ENCODE data around the gene CEACAM5. TPM values are rescaled to one million over a fixed set of nuclear protein-coding genes. Genes with fewer than 3 reads are reported as not detected.
A peak's percentile ranks its signal among the peaks of the same experiment; 100 is the strongest.

CEACAM5 gene
- polyA plus RNA-seq, 1 experiment = not detected

DNA sequence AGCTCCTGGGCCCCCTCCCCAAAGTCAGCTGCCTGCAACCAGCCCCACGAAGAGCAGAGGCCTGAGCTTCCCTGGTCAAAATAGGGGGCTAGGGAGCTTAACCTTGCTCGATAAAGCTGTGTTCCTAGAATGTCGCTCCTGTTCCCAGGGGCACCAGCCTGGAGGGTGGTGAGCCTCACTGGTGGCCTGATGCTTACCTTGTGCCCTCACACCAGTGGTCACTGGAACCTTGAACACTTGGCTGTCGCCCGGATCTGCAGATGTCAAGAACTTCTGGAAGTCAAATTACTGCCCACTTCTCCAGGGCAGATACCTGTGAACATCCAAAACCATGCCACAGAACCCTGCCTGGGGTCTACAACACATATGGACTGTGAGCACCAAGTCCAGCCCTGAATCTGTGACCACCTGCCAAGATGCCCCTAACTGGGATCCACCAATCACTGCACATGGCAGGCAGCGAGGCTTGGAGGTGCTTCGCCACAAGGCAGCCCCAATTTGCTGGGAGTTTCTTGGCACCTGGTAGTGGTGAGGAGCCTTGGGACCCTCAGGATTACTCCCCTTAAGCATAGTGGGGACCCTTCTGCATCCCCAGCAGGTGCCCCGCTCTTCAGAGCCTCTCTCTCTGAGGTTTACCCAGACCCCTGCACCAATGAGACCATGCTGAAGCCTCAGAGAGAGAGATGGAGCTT is 4.7 kb upstream of the CEACAM5 start:
- ChIA-PET CTCF (no interaction called here), POLR2A (no interaction called here)
- Histone ChIP-seq H3K9me3 (ENCODE audit: control insufficient read depth, insufficient read depth, low read length) (no peaks in the 10 kb centered on the region), H3K27me3 (ENCODE audit: control insufficient read depth, insufficient read depth, low read length) (no peaks in the 10 kb centered on the region), H3K4me3 (ENCODE audit: low read depth, low read length) (no peak overlapping the region), H3K27ac (ENCODE audit: low read depth, low read length) (no peak overlapping the region)
- TF ChIP-seq, protein P1, sequence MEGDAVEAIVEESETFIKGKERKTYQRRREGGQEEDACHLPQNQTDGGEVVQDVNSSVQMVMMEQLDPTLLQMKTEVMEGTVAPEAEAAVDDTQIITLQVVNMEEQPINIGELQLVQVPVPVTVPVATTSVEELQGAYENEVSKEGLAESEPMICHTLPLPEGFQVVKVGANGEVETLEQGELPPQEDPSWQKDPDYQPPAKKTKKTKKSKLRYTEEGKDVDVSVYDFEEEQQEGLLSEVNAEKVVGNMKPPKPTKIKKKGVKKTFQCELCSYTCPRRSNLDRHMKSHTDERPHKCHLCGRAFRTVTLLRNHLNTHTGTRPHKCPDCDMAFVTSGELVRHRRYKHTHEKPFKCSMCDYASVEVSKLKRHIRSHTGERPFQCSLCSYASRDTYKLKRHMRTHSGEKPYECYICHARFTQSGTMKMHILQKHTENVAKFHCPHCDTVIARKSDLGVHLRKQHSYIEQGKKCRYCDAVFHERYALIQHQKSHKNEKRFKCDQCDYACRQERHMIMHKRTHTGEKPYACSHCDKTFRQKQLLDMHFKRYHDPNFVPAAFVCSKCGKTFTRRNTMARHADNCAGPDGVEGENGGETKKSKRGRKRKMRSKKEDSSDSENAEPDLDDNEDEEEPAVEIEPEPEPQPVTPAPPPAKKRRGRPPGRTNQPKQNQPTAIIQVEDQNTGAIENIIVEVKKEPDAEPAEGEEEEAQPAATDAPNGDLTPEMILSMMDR (IDR thresholded peaks at IDR 0.05; ENCODE audit: low read depth, low read length) = no peak
- no peak for DNase-seq (ENCODE audit: low read depth, low spot score)

DNA sequence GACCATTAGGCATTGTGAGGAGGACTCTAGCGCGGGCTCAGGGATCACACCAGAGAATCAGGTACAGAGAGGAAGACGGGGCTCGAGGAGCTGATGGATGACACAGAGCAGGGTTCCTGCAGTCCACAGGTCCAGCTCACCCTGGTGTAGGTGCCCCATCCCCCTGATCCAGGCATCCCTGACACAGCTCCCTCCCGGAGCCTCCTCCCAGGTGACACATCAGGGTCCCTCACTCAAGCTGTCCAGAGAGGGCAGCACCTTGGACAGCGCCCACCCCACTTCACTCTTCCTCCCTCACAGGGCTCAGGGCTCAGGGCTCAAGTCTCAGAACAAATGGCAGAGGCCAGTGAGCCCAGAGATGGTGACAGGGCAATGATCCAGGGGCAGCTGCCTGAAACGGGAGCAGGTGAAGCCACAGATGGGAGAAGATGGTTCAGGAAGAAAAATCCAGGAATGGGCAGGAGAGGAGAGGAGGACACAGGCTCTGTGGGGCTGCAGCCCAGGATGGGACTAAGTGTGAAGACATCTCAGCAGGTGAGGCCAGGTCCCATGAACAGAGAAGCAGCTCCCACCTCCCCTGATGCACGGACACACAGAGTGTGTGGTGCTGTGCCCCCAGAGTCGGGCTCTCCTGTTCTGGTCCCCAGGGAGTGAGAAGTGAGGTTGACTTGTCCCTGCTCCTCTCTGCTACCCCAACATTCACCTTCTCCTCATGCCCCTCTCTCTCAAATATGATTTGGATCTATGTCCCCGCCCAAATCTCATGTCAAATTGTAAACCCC is 2.8 kb upstream of the CEACAM5 start:
- Histone ChIP-seq H3K4me3 (ENCODE audit: low read depth, low read length) (no peak overlapping the region), H3K27ac (ENCODE audit: low read depth, low read length) (no peak overlapping the region), H3K9me3 (ENCODE audit: control insufficient read depth, insufficient read depth, low read length) (no peaks in the 10 kb centered on the region), H3K27me3 (ENCODE audit: control insufficient read depth, insufficient read depth, low read length) (no peaks in the 10 kb centered on the region)
- TF ChIP-seq, protein P1 (IDR thresholded peaks at IDR 0.05; ENCODE audit: low read depth, low read length) = no peak
- no peak for DNase-seq (ENCODE audit: low read depth, low spot score)
- CTCF ChIA-PET = no interaction called here
- POLR2A ChIA-PET = no interaction called here

DNA sequence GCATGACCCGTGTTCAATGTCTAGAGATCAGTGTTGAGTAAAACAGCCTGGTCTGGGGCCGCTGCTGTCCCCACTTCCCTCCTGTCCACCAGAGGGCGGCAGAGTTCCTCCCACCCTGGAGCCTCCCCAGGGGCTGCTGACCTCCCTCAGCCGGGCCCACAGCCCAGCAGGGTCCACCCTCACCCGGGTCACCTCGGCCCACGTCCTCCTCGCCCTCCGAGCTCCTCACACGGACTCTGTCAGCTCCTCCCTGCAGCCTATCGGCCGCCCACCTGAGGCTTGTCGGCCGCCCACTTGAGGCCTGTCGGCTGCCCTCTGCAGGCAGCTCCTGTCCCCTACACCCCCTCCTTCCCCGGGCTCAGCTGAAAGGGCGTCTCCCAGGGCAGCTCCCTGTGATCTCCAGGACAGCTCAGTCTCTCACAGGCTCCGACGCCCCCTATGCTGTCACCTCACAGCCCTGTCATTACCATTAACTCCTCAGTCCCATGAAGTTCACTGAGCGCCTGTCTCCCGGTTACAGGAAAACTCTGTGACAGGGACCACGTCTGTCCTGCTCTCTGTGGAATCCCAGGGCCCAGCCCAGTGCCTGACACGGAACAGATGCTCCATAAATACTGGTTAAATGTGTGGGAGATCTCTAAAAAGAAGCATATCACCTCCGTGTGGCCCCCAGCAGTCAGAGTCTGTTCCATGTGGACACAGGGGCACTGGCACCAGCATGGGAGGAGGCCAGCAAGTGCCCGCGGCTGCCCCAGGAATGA is 1.5 kb upstream of the CEACAM5 start:
- TF ChIP-seq, protein P1 (IDR thresholded peaks at IDR 0.05; ENCODE audit: low read depth, low read length) = peak; percentile 42
- Histone ChIP-seq H3K27ac (ENCODE audit: low read depth, low read length) (no peak overlapping the region), H3K9me3 (ENCODE audit: control insufficient read depth, insufficient read depth, low read length) (no peaks in the 10 kb centered on the region), H3K27me3 (ENCODE audit: control insufficient read depth, insufficient read depth, low read length) (no peaks in the 10 kb centered on the region), H3K4me3 (ENCODE audit: low read depth, low read length) (no peak overlapping the region)
- CTCF ChIA-PET = interaction anchor here (0.6 to 1.1 kb wide), 3 partner anchors 17 to 101 kb away, joined by 3 to 5 read pairs (median 3); no protein-coding TSS in a partner anchor
- POLR2A ChIA-PET = no interaction called here
- no peak for DNase-seq (ENCODE audit: low read depth, low spot score)

DNA sequence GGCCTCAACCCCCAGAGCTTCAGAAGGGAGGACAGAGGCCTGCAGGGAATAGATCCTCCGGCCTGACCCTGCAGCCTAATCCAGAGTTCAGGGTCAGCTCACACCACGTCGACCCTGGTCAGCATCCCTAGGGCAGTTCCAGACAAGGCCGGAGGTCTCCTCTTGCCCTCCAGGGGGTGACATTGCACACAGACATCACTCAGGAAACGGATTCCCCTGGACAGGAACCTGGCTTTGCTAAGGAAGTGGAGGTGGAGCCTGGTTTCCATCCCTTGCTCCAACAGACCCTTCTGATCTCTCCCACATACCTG is 969 bp upstream of the CEACAM5 start:
- ChIA-PET CTCF (interaction anchor here (0.6 to 1.1 kb wide), 2 partner anchors 63 to 101 kb away, joined by 3 read pairs; no protein-coding TSS in a partner anchor), POLR2A (no interaction called here)
- Histone ChIP-seq H3K4me3 (ENCODE audit: low read depth, low read length) (no peak overlapping the region), H3K27me3 (ENCODE audit: control insufficient read depth, insufficient read depth, low read length) (no peaks in the 10 kb centered on the region), H3K27ac (ENCODE audit: low read depth, low read length) (no peak overlapping the region), H3K9me3 (ENCODE audit: control insufficient read depth, insufficient read depth, low read length) (no peaks in the 10 kb centered on the region)
- TF ChIP-seq, protein P1 (IDR thresholded peaks at IDR 0.05; ENCODE audit: low read depth, low read length) = no peak
- DNase-seq (ENCODE audit: low read depth, low spot score) = no peak

Data from AG04450 (cell line).